H9 (cell line): ENCODE results near the gene OGFRL1. TPM values are rescaled to one million over a fixed set of nuclear protein-coding genes. Genes with fewer than 3 reads are reported as not detected.

Experiments
- DNase-seq: peaks from one replicate; pipeline ENCODE4 v3.0.0-alpha.2; 2017
- H2AFZ ChIP-seq: one replicate; pipeline ENCODE4 v1.6.1; 2013; ENCODE audit warnings: mild to moderate bottlenecking, low read length, control low read depth, moderate library complexity
- H2AK5ac ChIP-seq: 2 replicates; pipeline ENCODE4 v1.6.1; 2013; ENCODE audit warnings: low read length, control low read depth, mixed read lengths; ENCODE audit not compliant: insufficient read length
- H2BK120ac ChIP-seq: one replicate; pipeline ENCODE4 v1.6.1; 2013; ENCODE audit warnings: low read depth, mild to moderate bottlenecking, low read length, control low read depth, inconsistent platforms; ENCODE audit not compliant: poor library complexity, severe bottlenecking
- H2BK12ac ChIP-seq: 2 replicates; pipeline ENCODE4 v1.6.1; 2013; ENCODE audit warnings: low read length, control low read depth, mixed read lengths, low read depth; ENCODE audit not compliant: insufficient read length
- H2BK15ac ChIP-seq: 2 replicates; pipeline ENCODE4 v1.6.1; 2013; ENCODE audit warnings: low read depth, low read length, control low read depth
- H2BK20ac ChIP-seq: one replicate; pipeline ENCODE4 v1.6.1; 2013; ENCODE audit warnings: low read depth, mild to moderate bottlenecking, low read length, control low read depth, inconsistent platforms; ENCODE audit not compliant: poor library complexity, severe bottlenecking
- H2BK5ac ChIP-seq: 2 replicates; pipeline ENCODE4 v1.6.1; 2013; ENCODE audit warnings: low read length, control low read depth, mixed read lengths; ENCODE audit not compliant: insufficient read length
- H3K14ac ChIP-seq: 2 replicates; pipeline ENCODE4 v1.6.1; 2013; ENCODE audit warnings: low read length, control low read depth; ENCODE audit not compliant: insufficient read depth
- H3K18ac ChIP-seq: 2 replicates; pipeline ENCODE4 v1.6.1; 2013; ENCODE audit warnings: low read depth, mild to moderate bottlenecking, mixed read lengths, low read length, control low read depth; ENCODE audit not compliant: insufficient read length
- H3K23ac ChIP-seq: 2 replicates; pipeline ENCODE4 v1.6.1; 2013; ENCODE audit warnings: low read length, control low read depth, mixed read lengths, low read depth; ENCODE audit not compliant: insufficient read length
- H3K23me2 ChIP-seq: 2 replicates; pipeline ENCODE4 v1.6.1; 2013; ENCODE audit warnings: low read depth, mild to moderate bottlenecking, mixed read lengths, low read length, control low read depth; ENCODE audit not compliant: insufficient read length, poor library complexity, severe bottlenecking
- H3K27ac ChIP-seq: 2 replicates; pipeline ENCODE4 v1.5.1; 2013; ENCODE audit warnings: low read length, control low read depth, mixed read lengths, low read depth; ENCODE audit not compliant: insufficient read length
- H3K27me3 ChIP-seq: 2 replicates; pipeline ENCODE4 v1.6.1; 2013; ENCODE audit warnings: low read length, control low read depth, inconsistent platforms; ENCODE audit not compliant: insufficient read depth
- H3K4ac ChIP-seq: 2 replicates; pipeline ENCODE4 v1.6.1; 2013; ENCODE audit warnings: low read depth, mild to moderate bottlenecking, control low read depth, inconsistent platforms, low read length, moderate library complexity
- H3K4me1 ChIP-seq: 2 replicates; pipeline ENCODE4 v1.6.1; 2013; ENCODE audit warnings: low read length, control low read depth, inconsistent platforms; ENCODE audit not compliant: insufficient read depth
- H3K4me2 ChIP-seq: 2 replicates; pipeline ENCODE4 v1.6.1; 2013; ENCODE audit warnings: low read length, control low read depth, mixed read lengths; ENCODE audit not compliant: insufficient read length, insufficient read depth
- H3K56ac ChIP-seq: 2 replicates; pipeline ENCODE4 v1.6.1; 2013; ENCODE audit warnings: low read depth, mild to moderate bottlenecking, mixed read lengths, low read length, control low read depth; ENCODE audit not compliant: insufficient read length
- H3K79me1 ChIP-seq: 2 replicates; pipeline ENCODE4 v1.6.1; 2013; ENCODE audit warnings: low read depth, mild to moderate bottlenecking, moderate library complexity, low read length, control low read depth, inconsistent platforms; ENCODE audit not compliant: insufficient read depth, poor library complexity, severe bottlenecking
- H3K79me2 ChIP-seq: 2 replicates; pipeline ENCODE4 v1.6.1; 2013; ENCODE audit warnings: low read length, control low read depth, inconsistent platforms; ENCODE audit not compliant: insufficient read depth
- H3K9ac ChIP-seq: 2 replicates; pipeline ENCODE4 v1.6.1; 2013; ENCODE audit warnings: low read length, control low read depth, mixed read lengths; ENCODE audit not compliant: insufficient read length; ENCODE audit errors: extremely low read depth
- H3K9me3 ChIP-seq: one replicate; pipeline ENCODE4 v1.6.1; 2013; ENCODE audit warnings: low read depth, low read length, inconsistent platforms; ENCODE audit not compliant: control insufficient read depth
- H3T11ph ChIP-seq: one replicate; pipeline ENCODE4 v1.6.1; 2013; ENCODE audit warnings: mild to moderate bottlenecking, low read length, control low read depth, inconsistent platforms
- H4K20me1 ChIP-seq: one replicate; pipeline ENCODE4 v1.6.1; 2013; ENCODE audit not compliant: control insufficient read depth, insufficient read length, insufficient read depth
- H4K5ac ChIP-seq: 2 replicates; pipeline ENCODE4 v1.6.1; 2013; ENCODE audit warnings: low read depth, mild to moderate bottlenecking, mixed read lengths, low read length, control low read depth; ENCODE audit not compliant: insufficient read length
- H4K8ac ChIP-seq: replicated peaks from 2 replicates; pipeline ENCODE4 v1.6.1; 2013; ENCODE audit warnings: low read length, control low read depth, mixed read lengths, low read depth; ENCODE audit not compliant: insufficient read length
- H4K91ac ChIP-seq: 2 replicates; pipeline ENCODE4 v1.6.1; 2013; ENCODE audit warnings: low read depth, mild to moderate bottlenecking, moderate library complexity, mixed read lengths, low read length, control low read depth; ENCODE audit not compliant: insufficient read length
- H3K27ac Mint-ChIP-seq, 3 experiments: 2 replicates in 2 of 3; 3 replicates in 1 of 3; pipeline ENCODE4 v1.8.0; 2020 to 2021; ENCODE audit warnings: mixed read lengths in 3 of 3, mild to moderate bottlenecking in 1 of 3, moderate library complexity in 1 of 3
- H3K27me3 Mint-ChIP-seq: 2 replicates; pipeline ENCODE4 v1.8.0; 2021; ENCODE audit warnings: low read depth, mild to moderate bottlenecking, moderate library complexity, mixed read lengths
- H3K36me3 Mint-ChIP-seq, 3 experiments: 2 replicates in 2 of 3; 3 replicates in 1 of 3; pipeline ENCODE4 v1.8.0; 2020 to 2021; ENCODE audit warnings: low read depth in 3 of 3, mixed read lengths in 3 of 3; ENCODE audit not compliant: insufficient read depth in 1 of 3
- H3K4me1 Mint-ChIP-seq, 2 experiments: 2 replicates each; pipeline ENCODE4 v1.8.0; 2020; ENCODE audit warnings: mixed read lengths in 2 of 2
- H3K4me3 Mint-ChIP-seq, 2 experiments: 2 replicates in 1 of 2; 3 replicates in 1 of 2; pipeline ENCODE4 v1.8.0; 2020 to 2021; ENCODE audit warnings: mild to moderate bottlenecking in 2 of 2, mixed read lengths in 2 of 2, moderate library complexity in 1 of 2
- H3K9me3 Mint-ChIP-seq, 2 experiments: 2 replicates in 1 of 2; 3 replicates in 1 of 2; pipeline ENCODE4 v1.8.0; 2020; ENCODE audit warnings: mild to moderate bottlenecking in 2 of 2, mixed read lengths in 2 of 2, moderate library complexity in 1 of 2
- CTCF ChIP-seq: fragments of 200-600 bp; sonication (generic); conservative IDR thresholded peaks from 3 replicates; pipeline ENCODE4 v1.8.0; 2021; ENCODE audit warnings: antibody characterized with exemption, mild to moderate bottlenecking
- WGBS: extraction: QIAGEN DNeasy Blood & Tissue Kit; methylation state at CpG from one replicate; pipeline ENCODE4 v1.1.7; 2013; ENCODE audit warnings: missing lambda C conversion rate, low lambda C conversion rate, mixed read lengths; ENCODE audit not compliant: insufficient read length; ENCODE audit errors: extremely low coverage; 5-methylcytosine and 5-hydroxymethylcytosine counted together
- total RNA-seq: library from RNA; stranded (reverse); gene quantifications from 2 replicates; pipeline ENCODE4 v1.2.1, GENCODE V29; 2021

Gene OGFRL1
- total RNA-seq, 1 experiment from 2014 or later, result 2.8 TPM

- Histone ChIP-seq H4K20me1 (no peaks in the 10 kb centered on the region), H2BK120ac (no peak overlapping the region), H3T11ph (no peak overlapping the region), H3K79me2 (no peaks in the 10 kb centered on the region), H3K4me1 (no peaks in the 10 kb centered on the region), H3K14ac (no peak overlapping the region), H3K4me2 (no peak overlapping the region), H3K23ac (no peak overlapping the region), H4K5ac (no peak overlapping the region), H2AK5ac (no peak overlapping the region), H3K18ac (no peak overlapping the region), H3K79me1 (no peaks in the 10 kb centered on the region), H3K27me3 (no peaks in the 10 kb centered on the region), H2BK15ac (no peak overlapping the region), H3K56ac (no peak overlapping the region), H2BK5ac (no peak overlapping the region), H4K8ac (no peak overlapping the region), H2BK12ac (no peak overlapping the region), H4K91ac (no peak overlapping the region), H2AFZ (no peak overlapping the region), H3K9me3 (no peaks in the 10 kb centered on the region), H3K27ac (no peak overlapping the region), H3K23me2 (no peaks in the 10 kb centered on the region), H2BK20ac (no peak overlapping the region), H3K4ac (no peak overlapping the region), H3K9ac (no peak overlapping the region)
- WGBS, result no CpG with 5 or more reads among the region's 3 CpGs
- no peak overlapping the region for H3K4me3 Mint-ChIP-seq
- H3K27ac Mint-ChIP-seq, result no peak overlapping the region
- peaks cover 2 to 5% of the 10 kb centered on the region in 2 experiments; a peak in 4 of 5 replicates for H3K9me3 Mint-ChIP-seq
- no peak for TF ChIP-seq CTCF
- no peaks in the 10 kb centered on the region for H3K27me3 Mint-ChIP-seq
- DNase-seq, result no peak
- 0 out of 7 replicates have a peak, but pooled peaks cover 0 to 2% (median 0%) of the 10 kb centered on the region in 3 experiments for H3K36me3 Mint-ChIP-seq
- peaks cover 7 to 10% of the 10 kb centered on the region in 2 experiments; a peak in 3 of 4 replicates for H3K4me1 Mint-ChIP-seq
Observed at GRCh38 chr6:71277926-71278600, 10.5 kb upstream of the OGFRL1 start.
